Gastrocnemius medialis (tissue), 4 donors: ENCODE data around the gene LBHD2. TPM values are rescaled to one million over a fixed set of nuclear protein-coding genes. Genes with fewer than 3 reads are reported as not detected.

Experiments
- ATAC-seq, 2 donors: fragments of 150-250 bp; one replicate each; pipeline ENCODE4 v1.9.1; 2016
- DNase-seq, 2 donors: peaks; one replicate each; pipeline ENCODE4 v3.0.0-alpha.2; 2019
- H3K27ac ChIP-seq, 4 donors: fragments of 200-600 bp; sonication (generic); 1 replicate in 1 of 4; 2 replicates in 3 of 4; pipeline ENCODE4 v1.5.1; 2016 to 2018; ENCODE audit warnings: mild to moderate bottlenecking in 2 of 4, moderate library complexity in 1 of 4
- H3K27me3 ChIP-seq, 3 donors: fragments of 200-600 bp; sonication (generic) in 2 of 3; 1 replicate in 1 of 3; 2 replicates in 2 of 3; pipeline versions ENCODE4 v1.5.1 to v1.6.0; 2016 to 2019; ENCODE audit warnings: mild to moderate bottlenecking in 1 of 3, moderate library complexity in 1 of 3
- H3K36me3 ChIP-seq, 2 donors: fragments of 200-600 bp; sonication (generic) in 1 of 2; one replicate each; pipeline ENCODE4 v1.5.1; 2017 to 2018
- H3K4me1 ChIP-seq, 2 donors: fragments of 200-600 bp; sonication (generic) in 1 of 2; one replicate each; pipeline ENCODE4 v1.5.1; 2016 to 2017; ENCODE audit warnings: mild to moderate bottlenecking in 2 of 2
- H3K4me3 ChIP-seq, 4 donors: fragments of 200-600 bp; sonication (generic) in 3 of 4; 1 replicate in 1 of 4; 2 replicates in 3 of 4; pipeline ENCODE4 v1.5.1; 2016 to 2019; ENCODE audit warnings: mild to moderate bottlenecking in 2 of 4
- H3K9me3 ChIP-seq, 3 donors: fragments of 200-600 bp; sonication (generic) in 2 of 3; 1 replicate in 1 of 3; 2 replicates in 2 of 3; pipeline ENCODE4 v1.5.1; 2016 to 2019
- CTCF ChIP-seq, 5 experiments: fragments of 450-650 bp in 3 of 5; fragments of 200-600 bp in 2 of 5; sonication (generic) in 2 of 5; IDR thresholded peaks in 4 of 5; conservative IDR thresholded peaks in 1 of 5; 1 replicate in 4 of 5; 2 replicates in 1 of 5; pipeline ENCODE4 v1.5.1; 2016 to 2019; ENCODE audit warnings: antibody characterized with exemption in 5 of 5, mild to moderate bottlenecking in 3 of 5, moderate library complexity in 3 of 5
- POLR2A ChIP-seq, 2 donors: fragments of 450-650 bp; IDR thresholded peaks; one replicate each; pipeline ENCODE4 v1.6.1; 2017; ENCODE audit warnings: antibody characterized with exemption in 2 of 2, mild to moderate bottlenecking in 2 of 2, moderate library complexity in 2 of 2
- in situ Hi-C, 4 donors: fragments of 200-750 bp; cut with MboI; loops; one replicate each; pipeline versions ENCODE4 v1.15.0 to v1.8.0; 2017; ENCODE audit warnings: low sequenced_read_pairs in 4 of 4
- intact Hi-C: fragments of 100-400 bp; cut with DNase I; formaldehyde crosslinking; loops from one replicate; pipeline ENCODE4 v1.15.1; 2023; ENCODE audit warnings: low total_unique reads
- total RNA-seq, 4 donors: library from RNA; depleted of rRNA; stranded (reverse); fragments of >200 nt; gene quantifications; one replicate each; pipeline versions ENCODE4 v1.1.0 to v1.2.3, GENCODE V29; 2016

The LBHD2 gene
- total RNA-seq, 4 donors from 2014 or later, result not detected

DNA sequence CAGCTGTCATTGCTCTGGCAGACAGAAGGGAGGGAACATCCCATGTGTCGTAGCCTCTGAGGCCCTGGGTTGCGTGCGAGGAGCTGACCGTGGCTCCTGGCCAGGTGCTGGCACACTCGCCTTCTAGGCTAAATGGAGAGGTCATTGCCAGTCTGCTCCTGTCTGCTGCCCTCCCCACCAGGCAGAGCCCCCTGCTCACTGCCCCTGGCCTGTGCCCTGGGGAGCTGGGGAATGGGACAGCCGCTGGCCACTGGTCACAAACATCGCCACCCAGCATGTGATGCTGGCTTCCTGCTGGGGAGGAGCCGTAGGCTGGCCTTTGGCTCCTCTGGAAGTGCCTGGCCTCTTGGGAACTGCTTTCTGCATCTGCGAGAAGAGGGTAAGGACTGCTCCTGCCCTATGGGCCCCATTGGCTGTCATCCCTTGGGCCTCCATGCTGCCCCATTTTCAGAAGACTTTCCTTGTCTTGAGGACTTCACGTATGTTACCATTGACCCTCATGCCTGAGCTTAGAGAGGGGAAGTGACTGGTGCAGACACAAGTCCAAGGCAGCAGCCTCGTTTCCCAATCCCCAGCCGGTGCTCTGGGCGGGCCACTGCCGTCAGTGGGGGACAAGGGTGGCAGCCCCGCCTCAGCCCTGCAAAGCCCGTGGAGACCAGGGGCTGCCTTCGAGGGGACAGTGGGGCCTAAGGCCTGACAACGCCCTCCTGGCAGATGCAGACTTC, 37.3 kb downstream of the LBHD2 start:
- H3K4me1 ChIP-seq, result peaks cover 37 to 49% of the 10 kb centered on the region in 2 donors
- no peak for TF ChIP-seq CTCF (IDR thresholded peaks at IDR 0.05 in 4 of 5, conservative IDR thresholded peaks at IDR 0.05 in 1 of 5)
- TF ChIP-seq POLR2A (IDR thresholded peaks at IDR 0.05), result peak in 1 of 2 donors; percentile 22
- no peaks in the 10 kb centered on the region for H3K9me3 ChIP-seq
- intact Hi-C loops (no loop called here), in situ Hi-C loops (loop anchor here in 1 of 4 donors (10.0 kb wide), 1 partner anchor 284 kb away; no protein-coding TSS in a partner anchor)
- no peaks in the 10 kb centered on the region for H3K36me3 ChIP-seq
- peak in 1 of 2 donors; percentile 17 for ATAC-seq
- DNase-seq, result peak in 1 of 2 donors; percentile 64
- H3K27me3 ChIP-seq, result no peaks in the 10 kb centered on the region
- peak overlapping the region in 2 of 4 donors; percentile 61 to 68 for H3K4me3 ChIP-seq
- peak overlapping the region; percentile 74 to 87 (median 86) for H3K27ac ChIP-seq

DNA sequence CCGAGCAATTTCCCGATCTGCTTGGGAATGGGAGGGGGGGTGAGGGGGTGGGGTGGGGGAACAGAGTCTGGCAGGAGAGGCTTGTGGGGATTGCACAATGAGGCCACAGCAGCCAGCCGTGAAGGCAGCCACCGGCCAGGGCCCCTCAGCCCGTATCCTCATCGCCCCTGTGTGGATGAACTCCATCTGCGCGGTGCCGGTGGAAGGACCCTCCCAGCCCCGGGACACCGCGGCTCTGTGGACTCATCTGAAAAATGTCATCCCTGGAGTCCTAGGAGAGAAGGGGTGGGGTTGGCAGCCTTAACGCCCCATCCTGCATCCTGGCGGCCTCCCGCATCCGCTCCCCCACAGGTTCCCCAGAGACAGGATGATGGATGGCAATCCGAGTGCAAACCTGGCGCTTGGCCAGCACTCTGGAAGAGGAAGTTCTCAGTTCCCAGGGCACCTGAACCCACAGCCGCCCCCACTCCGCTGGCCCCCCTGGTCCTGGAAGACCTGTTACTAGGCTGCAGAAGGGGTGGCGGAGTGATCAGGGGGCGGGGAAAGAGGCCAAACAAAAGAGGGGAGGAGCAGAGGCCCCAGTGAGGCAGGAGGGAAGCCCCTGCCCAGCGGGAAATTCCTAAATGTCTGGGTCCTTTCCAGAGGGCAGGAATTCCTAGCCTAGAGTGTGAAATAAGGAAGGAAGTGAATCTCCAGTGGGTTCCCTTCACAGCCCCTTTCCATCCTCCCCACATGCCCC, 38.0 kb downstream of the LBHD2 start:
- no peak for TF ChIP-seq CTCF (IDR thresholded peaks at IDR 0.05 in 4 of 5, conservative IDR thresholded peaks at IDR 0.05 in 1 of 5)
- peak in 1 of 2 donors; percentile 7 for TF ChIP-seq POLR2A (IDR thresholded peaks at IDR 0.05)
- ATAC-seq (peak; percentile 35 to 37), DNase-seq (peak in 1 of 2 donors; percentile 78)
- H3K27me3 ChIP-seq, result no peaks in the 10 kb centered on the region
- H3K36me3 ChIP-seq, result no peaks in the 10 kb centered on the region
- H3K4me1 ChIP-seq, result peaks cover 41 to 54% of the 10 kb centered on the region in 2 donors
- intact Hi-C loops, result loop anchor here (2.0 kb wide), 1 partner anchor 33 kb away; no protein-coding TSS in a partner anchor
- in situ Hi-C loops, result loop anchor here in 1 of 4 donors (10.0 kb wide), 1 partner anchor 283 kb away; no protein-coding TSS in a partner anchor
- peak overlapping the region; percentile 74 to 87 (median 86) for H3K27ac ChIP-seq
- no peaks in the 10 kb centered on the region for H3K9me3 ChIP-seq
- peak overlapping the region; percentile 61 to 74 (median 66) for H3K4me3 ChIP-seq

- peaks cover 44 to 58% of the 10 kb centered on the region in 2 donors for H3K4me1 ChIP-seq
- in situ Hi-C loops (loop anchor here in 1 of 4 donors (10.0 kb wide), 1 partner anchor 282 kb away; no protein-coding TSS in a partner anchor), intact Hi-C loops (loop anchor here (2.0 kb wide), 1 partner anchor 32 kb away; no protein-coding TSS in a partner anchor)
- no peaks in the 10 kb centered on the region for H3K27me3 ChIP-seq
- H3K27ac ChIP-seq, result peak overlapping the region; percentile 74 to 87 (median 86)
- TF ChIP-seq CTCF (IDR thresholded peaks at IDR 0.05 in 4 of 5, conservative IDR thresholded peaks at IDR 0.05 in 1 of 5), result no peak
- H3K9me3 ChIP-seq, result no peaks in the 10 kb centered on the region
- DNase-seq (no peak), ATAC-seq (no peak)
- no peaks in the 10 kb centered on the region for H3K36me3 ChIP-seq
- H3K4me3 ChIP-seq, result peak overlapping the region; percentile 61 to 74 (median 66)
Measured at GRCh38 chr14:103122585-103122946, 38.6 kb downstream of the LBHD2 start.

- intact Hi-C loops, result loop anchor here (2.0 kb wide), 1 partner anchor 32 kb away; no protein-coding TSS in a partner anchor
- DNase-seq (peak in 1 of 2 donors; percentile 54), ATAC-seq (peak; percentile 18 to 43)
- in situ Hi-C loops, result loop anchor here in 1 of 4 donors (10.0 kb wide), 1 partner anchor 282 kb away; no protein-coding TSS in a partner anchor
- Histone ChIP-seq H3K36me3 (no peaks in the 10 kb centered on the region), H3K4me3 (peak within 1 kb of the TSS; percentile 61 to 74 (median 66)), H3K27ac (peak within 1 kb of the TSS; percentile 74 to 87 (median 86)), H3K9me3 (no peaks in the 10 kb centered on the region), H3K4me1 (peaks cover 48 to 62% of the 10 kb centered on the region in 2 donors), H3K27me3 (no peaks in the 10 kb centered on the region)
- TF ChIP-seq CTCF (IDR thresholded peaks at IDR 0.05 in 4 of 5, conservative IDR thresholded peaks at IDR 0.05 in 1 of 5) (peak in 1 of 5 experiments; percentile 7), POLR2A (IDR thresholded peaks at IDR 0.05) (peak; percentile 53 to 80)
Measured at GRCh38 chr14:103122947-103123633, 39.1 kb downstream of the LBHD2 start, which contains the start of gene TNFAIP2. TSS of gene TNFAIP2 (plus strand) at chr14:103123461. CDS start at chr14:103126458, 2,997 bp downstream.
